Measurements from ENCODE around the gene MUC5B.

Gene MUC5B

DNA sequence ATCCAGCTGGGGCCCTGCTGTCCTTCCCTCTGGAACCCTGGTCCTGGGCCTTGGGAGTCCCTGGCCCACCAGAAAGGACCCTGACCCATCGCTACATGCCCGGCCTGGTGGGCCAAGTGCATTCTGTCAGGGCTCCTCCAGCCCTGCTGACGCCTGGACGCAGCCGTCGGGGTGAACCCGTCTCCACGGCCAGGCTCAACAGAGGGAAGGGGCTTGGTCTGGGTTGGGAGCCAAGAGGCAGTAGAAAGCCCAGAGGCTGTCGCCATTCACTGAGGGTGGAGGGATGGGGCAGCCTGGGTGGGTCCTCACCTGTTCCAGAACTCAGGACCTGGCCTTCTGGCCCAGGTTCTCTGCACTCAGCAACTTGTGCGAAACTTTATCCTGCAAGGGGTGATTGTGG lies 47.6 kb downstream of the MUC5B start:
- DNase-seq = no peak

DNA sequence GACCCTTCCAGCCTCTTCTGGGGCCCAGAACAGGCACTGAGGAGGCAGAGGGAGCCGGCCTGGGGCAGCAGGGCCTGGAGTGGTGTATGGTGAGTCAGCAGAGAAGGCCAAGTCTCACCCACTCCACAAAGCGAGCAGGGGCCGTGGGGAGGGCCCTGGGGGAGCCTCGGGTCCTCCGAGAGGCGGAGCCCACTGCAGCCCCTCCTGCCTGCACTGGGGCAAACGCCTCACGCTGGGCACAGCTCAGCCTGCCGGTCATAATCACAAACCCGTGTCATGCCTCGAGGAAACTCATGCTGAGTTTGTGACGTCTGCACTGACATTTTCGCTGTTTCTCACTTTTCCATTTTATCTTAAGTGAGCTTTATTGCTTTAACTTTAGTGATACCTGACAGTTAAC lies 48.1 kb downstream of the MUC5B start:
- DNase-seq = no peak

DNA sequence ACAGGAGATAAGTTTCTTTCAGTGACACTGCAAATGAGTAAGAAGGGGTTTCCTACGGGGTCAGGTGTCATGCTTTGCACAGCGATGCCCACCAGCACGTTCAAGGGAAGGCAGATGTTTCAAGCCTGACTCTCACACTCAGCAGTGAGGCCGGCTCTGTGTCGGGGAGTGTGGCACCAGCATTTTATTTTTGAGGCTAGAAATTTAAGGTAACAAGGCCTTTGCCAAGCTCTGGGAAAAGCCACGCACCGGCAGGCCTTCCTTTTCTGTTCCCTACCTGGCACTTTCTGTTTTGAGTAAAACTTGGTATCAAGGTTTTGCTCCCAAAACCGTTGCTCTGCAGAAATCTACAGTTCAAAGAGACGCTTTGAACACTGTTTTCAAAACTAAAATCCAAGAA lies 48.5 kb downstream of the MUC5B start:
- no peak for DNase-seq

DNA sequence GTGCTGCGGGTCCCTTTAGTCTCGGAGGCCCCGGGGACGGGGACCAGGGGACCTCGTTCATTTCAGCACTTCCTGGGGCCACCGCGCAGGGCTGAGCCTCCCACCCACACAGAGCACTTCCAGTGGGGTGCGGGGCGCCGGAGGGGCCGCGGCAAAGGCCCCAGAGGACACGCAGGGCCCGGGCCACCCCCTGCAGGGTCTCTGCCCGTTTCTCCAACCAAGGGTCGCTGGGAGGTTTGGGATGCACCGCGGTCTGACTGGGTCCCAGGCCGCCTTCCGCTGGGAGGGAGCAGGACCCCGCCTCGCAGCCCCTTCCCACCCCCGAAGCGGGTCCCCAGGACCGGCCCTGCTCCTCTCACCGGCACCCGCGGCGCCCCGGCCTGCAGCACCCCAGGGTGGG lies 49.1 kb downstream of the MUC5B start:
- DNase-seq = no peak

DNA sequence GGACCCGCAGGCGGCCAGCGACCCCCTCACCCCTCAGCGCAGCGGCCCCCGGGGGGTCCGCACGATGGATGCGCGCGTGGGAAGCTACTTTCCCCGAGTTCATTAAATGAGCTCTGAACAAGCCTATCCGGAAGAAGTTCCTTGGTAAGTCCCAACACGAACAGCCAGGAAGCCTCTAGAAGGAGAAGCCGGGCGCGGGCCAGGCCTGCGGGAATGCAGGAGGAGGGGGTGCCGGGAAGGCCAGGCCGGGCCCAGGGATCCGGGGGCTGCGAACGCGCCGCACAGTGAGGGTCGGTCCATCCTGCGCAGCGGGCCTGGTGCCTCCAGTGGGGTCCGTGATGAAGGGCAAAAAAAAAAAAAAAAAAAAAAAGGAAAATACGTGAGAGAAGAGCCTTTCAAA lies 49.7 kb downstream of the MUC5B start:
- DNase-seq = no peak

DNA sequence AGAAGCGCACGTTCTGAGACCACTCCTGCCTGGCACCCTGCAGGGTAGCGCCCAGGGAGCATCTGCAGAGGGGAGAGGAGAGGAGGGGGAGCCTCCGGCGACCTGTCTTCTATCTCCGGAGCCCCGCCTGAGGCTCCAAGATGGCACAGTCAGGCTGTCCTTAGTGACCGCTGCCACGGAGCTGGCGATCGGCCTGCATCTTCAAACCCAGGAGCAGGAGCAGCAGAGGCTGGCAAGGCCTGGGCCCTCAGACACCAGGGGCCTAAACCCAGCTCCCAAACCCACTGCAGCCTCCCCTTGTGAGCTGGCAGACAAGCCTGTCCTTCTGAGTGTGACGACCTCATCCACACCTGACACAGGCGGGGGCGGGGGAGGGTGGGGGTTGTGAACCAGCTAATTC lies 51.6 kb downstream of the MUC5B start:
- DNase-seq = no peak

DNA sequence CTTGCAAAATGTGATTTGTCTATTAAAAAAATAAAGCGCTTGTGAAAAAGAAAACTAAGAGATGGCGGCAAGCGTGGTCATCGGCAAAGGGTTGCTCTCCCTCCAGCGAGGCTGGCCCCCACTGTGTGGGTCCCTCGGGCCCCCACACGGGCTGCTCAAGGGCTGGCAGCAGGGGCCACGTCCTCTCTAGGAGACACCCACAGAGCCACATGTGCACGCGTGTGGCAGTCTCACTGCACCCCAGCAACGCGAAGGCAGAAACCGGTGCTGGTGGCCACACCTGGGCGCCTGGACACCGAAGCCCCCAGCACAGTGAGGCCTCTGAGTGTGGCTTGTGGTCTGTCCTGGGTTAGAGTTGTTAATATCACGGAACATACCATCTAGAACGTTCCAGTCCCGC lies 52.2 kb downstream of the MUC5B start:
- DNase-seq = no peak

DNA sequence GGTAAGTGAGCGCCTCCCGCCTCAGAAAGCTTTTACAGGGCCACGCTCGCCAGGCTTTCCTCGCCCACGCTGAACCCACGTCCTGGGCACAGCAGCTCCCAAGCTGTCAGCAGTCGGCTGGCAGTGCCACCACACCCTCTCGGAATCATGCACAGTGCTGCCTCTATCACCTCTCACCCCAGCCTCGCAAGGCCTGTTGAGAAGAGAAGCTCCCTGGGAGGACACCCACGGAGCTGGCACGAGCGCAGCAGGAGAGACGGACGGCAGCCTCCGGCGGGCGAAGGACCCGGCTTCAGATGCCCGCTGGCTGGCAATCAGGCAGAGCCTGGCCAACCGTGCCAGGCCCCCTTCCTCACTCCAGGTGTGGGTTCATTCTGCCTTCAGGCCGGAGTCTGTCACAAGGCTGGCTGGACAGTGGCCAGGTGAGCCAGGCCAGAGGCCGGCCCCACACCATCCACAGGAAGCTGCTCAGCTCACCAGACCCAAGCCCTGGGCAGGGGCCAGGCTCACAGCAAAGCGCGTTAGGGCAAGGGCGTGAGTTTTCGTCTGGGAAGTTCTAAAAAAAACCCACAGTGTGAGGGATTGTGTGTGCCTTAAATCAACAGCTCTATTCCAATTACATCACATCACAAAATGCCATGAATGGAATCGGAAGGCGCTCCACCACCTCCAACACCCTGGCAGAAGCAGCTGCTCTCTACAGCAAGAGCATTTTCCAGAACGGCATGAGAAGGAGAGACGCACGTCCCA lies 53.4 kb downstream of the MUC5B start:
- no peak for DNase-seq

DNA sequence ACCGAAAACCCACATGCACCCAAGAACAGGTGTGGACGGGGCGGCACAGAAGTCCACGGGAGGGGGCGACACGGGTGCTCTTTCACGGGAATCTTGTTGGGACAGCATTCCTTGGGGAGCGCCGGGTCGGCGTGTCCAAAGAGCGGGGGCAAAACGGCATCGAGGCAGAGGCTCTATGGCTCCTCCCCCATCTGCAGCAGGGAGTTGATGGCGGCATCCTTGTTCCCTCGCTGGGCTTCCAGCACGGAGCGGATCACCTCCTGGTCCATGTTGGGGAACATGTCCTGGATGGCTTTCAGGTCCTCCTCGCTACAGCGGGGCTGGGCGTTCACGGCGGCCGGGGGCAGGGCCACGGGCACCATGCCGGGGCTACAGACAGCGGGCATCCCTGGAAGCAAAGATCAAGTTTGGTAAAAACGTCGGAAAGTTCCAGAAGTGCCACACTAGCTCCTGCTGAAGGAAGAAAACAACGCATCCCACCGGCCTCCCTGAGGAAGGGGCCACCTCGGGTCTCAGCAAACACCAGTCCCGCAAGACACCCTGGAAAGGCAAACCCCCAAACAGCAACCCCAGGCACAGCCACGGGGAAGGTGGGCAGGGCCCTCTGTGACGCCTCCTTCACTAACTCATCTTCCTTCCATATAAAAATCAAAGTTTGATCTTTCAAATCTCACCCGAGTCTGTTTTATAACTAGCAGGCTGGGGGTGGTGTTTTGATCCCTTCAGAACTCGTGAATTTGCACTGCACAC lies 54.2 kb downstream of the MUC5B start:
- DNase-seq = no peak

DNA sequence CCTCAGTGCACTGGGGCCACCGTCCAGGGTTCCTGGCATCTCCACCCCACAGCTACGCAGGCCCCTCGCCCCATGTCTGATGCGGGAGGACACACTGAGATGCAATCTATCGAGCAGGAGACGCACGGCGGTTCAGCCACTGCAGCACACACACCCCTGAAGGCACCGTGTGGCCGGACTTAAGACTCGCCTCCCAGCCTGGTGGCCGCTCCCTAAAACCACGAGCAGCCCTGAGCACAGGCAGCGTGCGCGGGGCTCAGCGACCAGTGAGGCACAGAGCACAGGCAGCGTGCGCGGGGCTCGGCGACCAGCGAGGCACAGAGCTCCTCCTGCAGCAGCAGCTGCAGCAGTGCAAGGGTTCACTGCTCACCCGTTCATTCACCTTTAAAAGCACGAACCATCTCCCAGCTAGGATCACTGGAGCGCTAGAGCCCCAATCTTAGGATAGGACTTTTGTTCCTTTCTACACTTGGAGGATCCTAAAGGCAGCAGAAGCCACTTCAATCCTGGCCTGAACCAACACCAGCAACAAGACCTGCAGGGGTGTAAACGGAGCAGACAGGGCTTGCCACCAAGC lies 55.2 kb downstream of the MUC5B start:
- DNase-seq = no peak

DNA sequence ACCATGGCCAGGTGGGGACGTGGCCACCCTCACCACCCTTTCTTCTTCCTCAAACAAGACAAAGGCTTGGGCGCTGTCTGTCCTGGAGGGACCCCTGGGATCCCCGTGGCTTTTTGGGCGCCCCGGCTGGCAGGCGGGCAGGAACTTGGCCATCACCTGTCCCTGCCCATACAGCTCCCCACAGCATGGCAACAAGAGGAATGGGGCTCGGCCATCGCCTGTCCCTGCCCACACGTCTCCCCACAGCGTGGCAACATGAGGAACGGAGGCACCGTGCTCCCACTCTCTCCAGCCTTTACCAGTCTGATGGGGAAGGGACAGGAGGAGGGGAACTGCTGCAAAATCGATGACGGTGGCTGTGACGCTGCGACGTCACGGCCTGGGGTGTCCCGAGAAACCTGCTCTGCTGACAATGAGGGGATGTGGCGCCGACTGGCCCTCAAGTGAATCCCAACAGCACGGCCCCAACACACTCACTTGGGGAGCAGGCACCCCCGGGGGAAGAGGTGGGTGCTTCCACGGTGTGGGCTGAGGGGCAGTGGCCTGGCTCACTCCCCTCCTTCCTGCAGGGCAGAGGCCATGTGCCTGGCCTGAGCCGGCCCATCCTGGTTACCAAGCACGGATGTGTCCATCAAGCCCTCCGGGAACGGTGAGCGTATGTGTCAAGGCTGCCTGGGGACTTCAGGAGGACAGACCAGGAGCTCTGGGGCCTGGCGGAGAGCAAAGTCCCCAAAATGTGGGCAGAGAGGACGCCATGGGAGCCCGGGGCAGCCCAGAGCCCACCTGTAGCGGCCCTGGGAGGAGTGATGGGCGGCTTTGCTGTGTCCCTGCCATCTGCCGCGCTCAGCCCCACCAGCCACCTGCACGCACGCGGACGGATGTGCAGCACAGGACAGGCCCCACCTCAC lies 56.2 kb downstream of the MUC5B start:
- no peak for DNase-seq

DNA sequence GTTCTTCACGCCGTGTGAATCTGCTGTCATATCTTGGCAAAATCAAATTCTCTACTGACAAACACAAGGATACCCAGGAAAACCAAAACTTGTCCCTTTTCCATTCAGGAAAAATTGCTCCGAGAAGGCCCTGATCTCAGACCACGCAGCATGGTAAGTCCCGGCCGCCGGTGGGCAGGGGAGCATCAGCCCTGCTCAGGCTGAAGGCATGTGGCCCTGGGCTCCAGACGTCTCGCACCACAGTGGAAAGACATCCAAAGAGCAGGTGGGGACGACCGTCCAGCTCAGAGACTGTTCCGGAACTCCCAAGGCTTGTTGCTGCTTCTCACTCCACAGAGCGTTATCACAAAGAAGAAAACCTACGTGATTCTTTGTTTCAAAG lies 56.8 kb downstream of the MUC5B start:
- no peak for DNase-seq

DNA sequence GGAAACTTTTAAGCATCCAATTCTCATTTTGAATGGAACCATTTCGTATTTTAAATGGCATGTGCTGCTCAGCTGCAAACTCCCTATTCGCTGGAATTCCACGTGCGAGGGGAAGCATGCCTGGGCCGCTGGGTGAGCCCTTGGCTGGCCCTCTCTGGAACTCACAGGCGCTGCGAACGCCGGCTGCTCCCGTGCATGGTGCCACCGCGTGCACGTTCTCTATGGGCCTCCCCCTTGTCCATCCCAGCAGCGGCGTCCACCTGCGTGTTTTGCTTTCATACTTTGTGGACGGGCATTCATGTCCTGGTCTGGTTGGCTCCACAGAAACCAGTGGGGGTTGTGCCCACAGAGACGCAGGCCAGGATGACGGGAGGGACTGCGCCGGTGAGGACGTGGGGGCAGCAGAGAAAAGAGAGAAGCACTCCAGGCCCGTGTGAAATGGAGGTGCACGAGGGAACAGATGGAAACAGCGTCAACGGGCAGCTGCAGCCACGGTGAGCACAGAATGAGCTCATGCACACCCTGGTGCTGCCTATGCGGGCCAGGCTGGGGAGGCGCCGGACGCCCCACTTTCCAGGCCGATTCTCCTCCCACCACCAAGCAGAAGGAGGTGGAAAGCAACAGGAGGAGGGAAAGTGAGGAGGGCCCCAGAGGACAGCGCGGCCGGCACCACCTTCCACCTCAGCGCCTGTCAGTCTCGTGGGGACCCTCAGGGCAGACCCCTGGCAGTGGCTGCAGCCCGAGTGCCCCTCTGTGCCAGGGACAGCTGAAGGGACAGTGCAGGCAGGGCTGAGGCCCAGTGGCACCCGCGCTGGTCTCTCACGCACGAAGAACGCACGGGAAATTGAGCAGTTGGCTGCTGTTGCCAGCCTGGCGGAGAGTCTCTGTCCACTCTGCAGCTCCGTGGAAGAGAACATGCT lies 57.5 kb downstream of the MUC5B start:
- DNase-seq = no peak

DNA sequence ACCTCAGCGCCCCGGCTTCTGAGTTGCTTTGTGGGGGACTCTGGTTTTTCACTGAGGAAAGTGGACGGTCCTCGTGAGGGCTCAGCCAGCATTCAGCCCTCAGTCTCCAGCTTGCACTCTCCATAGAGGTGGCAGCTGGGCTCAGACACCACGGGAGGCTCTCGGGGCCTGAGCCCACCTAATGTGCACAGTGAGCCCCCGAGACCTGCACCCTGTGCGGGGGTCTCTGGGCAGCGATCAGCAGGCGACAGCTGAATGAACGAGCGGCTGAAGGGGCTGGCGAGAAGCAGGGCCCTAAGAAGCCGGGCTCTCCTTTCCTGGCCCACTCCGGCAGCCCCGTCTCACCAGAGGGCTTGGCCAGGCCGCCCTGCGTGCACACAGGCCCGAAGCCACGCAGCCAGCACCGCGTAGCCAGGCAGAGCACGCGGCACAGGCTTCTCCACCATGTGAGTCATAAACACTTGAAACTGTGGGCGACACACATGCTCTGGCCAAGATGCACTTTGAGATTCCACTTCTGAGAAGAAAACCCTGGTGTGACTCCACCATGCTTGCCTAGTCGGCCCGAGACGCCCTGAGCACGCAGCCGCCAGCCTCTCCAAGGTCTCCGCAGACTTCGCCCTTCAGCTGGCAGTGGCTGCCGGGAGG lies 58.6 kb downstream of the MUC5B start:
- no peak for DNase-seq

DNA sequence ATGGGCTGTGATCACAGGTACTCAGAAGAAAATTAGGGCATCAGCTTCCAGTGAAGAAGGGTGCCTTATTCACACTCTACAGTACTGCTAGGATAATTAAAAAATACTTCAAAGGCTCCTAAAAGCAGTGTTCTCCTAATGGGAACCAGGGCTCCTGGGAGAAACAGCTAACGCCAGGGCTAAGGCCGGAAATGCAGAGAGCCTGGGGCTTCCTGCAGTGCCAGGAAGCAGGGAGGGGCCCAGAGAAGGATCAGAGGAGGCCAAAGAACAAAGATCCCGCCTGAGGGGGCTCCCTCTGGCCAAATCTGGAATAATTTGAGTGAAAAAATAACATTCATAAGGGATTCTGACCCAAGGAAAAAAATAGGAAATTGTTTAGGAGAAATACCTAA lies 59.1 kb downstream of the MUC5B start:
- DNase-seq = no peak

DNA sequence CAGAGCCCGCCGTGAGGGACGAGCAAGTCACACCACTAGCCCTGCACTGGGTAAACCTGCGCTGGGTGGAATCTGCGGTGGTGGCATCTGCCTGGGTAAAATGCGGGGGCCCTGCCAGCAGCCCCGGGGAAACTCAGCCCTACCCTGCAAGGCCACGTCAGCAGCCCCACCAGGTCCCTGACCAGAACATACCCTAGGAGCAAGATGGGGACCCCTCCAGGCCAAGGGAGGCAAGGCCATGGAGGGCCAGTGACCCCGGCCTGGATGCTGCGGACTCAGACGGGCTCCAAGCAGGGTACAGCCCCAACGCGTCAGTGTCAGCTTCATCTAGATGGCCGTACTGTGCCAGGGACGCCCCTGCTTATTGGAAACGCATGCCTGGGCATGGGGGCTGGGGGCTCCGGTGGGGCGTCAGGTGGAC lies 60.2 kb downstream of the MUC5B start:
- DNase-seq = no peak

DNA sequence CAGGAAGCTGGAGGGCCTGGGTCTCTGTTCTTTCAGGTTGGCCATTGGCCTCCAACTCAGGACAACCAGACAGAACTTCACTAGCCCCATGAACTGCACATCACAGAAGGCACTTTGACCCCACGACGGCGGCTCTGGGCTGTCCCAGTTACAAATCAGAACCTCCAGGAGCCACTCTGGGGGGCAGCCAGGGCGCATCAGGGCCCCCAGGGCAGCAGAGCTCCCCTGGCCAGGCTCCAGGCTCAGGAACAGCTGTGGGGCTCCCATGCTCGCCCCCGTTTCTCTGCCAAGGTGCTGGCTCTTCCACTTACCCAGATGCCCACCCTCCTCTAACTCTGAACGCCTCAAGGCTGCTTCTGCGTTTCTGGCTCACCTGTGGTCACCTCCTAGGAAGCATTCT lies 61.0 kb downstream of the MUC5B start:
- DNase-seq = no peak

DNA sequence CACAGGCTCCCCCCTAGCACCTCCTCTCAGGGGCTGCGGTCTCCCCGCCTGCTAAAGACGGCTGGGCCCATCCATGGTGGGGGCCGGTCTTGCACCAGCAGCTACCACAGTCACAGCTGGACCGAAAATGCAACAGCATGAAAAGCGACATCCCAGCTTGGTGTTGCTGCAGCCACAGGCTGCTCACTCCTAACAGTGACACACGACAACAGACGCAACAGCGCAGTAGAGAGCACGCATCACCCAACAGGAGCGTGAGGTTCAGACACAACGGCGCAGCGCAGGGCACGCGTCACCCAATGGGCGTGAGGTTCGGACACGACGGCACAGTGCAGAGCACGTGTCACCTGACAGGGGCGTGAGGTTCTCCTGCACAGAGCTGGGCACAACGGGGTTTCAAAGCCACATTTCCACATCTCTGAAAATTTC lies 62.5 kb downstream of the MUC5B start:
- DNase-seq = no peak

DNA sequence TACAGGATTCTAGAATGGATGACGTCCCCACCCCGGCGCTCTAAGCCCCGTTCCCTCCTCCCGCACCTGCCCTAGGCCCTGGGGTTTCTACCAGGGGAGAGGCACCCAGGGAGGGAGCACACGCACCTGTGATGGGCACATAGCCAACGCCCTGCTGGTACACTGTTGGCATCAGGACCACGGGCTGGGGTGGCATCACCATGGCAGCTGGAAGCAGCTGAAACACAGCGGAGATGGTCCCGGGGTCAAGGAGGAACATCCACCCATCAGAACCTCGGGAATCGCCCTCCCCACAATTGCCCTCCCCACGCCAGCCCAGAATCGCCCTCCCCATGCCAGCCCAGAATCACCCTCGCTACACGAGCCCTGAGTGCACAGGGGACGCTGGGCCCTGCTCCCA lies 63.0 kb downstream of the MUC5B start:
- no peak for DNase-seq

DNA sequence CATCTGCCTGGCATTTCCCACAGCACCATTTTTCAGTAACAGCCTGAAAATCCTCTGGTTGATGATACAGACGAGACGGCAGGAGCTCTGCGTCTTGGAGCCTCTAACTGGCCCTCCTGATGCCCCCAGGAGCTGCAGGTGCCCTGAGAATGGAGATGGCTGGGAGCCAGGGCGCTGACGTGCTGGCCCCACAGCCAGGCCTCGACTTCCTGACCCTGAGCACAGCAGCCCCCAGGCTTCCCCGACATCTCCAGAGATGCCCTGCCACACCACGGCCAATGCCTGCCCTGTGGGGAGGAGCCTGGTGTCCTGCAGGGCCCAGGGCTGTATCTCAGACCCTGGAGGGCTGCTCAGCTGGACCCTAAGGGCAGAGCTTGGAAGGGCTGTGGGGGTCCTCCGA lies 65.1 kb downstream of the MUC5B start:
- DNase-seq = no peak

DNA sequence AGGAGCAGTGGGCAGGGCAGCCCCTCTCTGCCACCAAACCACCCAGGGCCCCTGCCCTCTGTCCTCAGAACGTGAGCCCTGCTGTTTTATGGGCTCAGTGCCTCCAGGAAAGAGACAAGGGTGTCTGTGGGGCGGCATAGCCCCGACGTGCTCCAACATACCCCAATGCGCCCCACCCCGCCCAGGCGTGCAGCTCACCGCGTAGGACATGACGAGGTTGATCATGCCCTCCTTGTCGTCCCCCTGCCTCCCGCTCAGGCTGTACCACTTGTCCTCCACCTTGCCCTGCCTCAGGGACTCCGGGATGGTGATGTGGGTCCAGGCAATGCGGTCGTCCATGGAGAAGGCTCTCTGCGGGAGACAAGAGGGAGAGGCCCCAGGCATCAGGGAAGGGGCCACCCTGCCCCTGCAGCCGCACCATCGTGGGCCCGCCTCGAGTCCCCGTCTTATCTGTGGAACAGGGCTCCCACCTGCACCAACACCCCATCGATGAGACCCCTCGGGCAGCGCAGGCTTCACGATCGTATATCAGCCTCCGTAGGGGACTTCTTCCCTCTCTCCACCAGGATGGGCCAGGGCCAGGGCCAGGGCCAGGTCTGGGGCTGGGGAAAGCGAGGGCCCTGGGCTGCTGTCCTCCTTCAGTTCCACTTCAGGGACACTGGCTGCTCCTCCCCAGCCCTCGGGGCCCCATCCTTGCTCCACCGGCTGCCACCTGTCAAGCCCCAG lies 65.7 kb downstream of the MUC5B start:
- no peak for DNase-seq

Measured in GOT3 (cell line).